ENCODE data around the gene PIGK.

- TF ChIP-seq CTCF (IDR thresholded peaks at IDR 0.05) (no peak), POLR2A (IDR thresholded peaks at IDR 0.05) (no peak)
Measured at GRCh38 chr1:77064246-77064645, 155.0 kb downstream of the PIGK start.

Measured in heart left ventricle (tissue), 13 donors.